PC-9 (cell line): Measurements from ENCODE around the gene YPEL2. TPM values are rescaled to one million over a fixed set of nuclear protein-coding genes. Genes with fewer than 3 reads are reported as not detected.

Source experiments
- BruUV-seq: library from RNA; stranded (reverse); fragments of 400-500 nt; replicated peaks from 2 replicates; lab custom pipeline; 2021; lab: Mats Ljungman, UMichigan
- CTCF ChIA-PET: fragments of 300-600 bp; sonication (Branson Sonifier 250); formaldehyde crosslinking; loops from one replicate; lab custom pipeline; 2022; ENCODE audit warnings: antibody characterized with exemption; lab: Charles Lee
- POLR2A ChIA-PET: fragments of 300-600 bp; sonication (Branson Sonifier 250); formaldehyde crosslinking; loops from one replicate; lab custom pipeline; 2022; ENCODE audit warnings: antibody characterized with exemption; ENCODE audit not compliant: unreplicated experiment; lab: Charles Lee
- DNase-seq, 2 experiments: peaks; one replicate each; pipeline versions ENCODE4 v3.0.0 to v3.0.0-alpha.2; 2015 to 2022; ENCODE audit warnings: mixed read lengths in 1 of 2
- H2AFZ ChIP-seq: fragments of 200-600 bp; sonication (generic); 2 replicates; pipeline ENCODE4 v1.8.1; 2017; ENCODE audit warnings: antibody characterized with exemption
- H3F3A ChIP-seq: fragments of 200-600 bp; sonication (generic); 2 replicates; pipeline ENCODE4 v1.8.1; 2017; ENCODE audit warnings: antibody characterized with exemption, mild to moderate bottlenecking, low read depth; ENCODE audit not compliant: insufficient read depth
- H3K27ac ChIP-seq: fragments of 200-600 bp; sonication (generic); 2 replicates; pipeline ENCODE4 v1.6.1; 2016; ENCODE audit warnings: mixed run types
- H3K27me3 ChIP-seq: fragments of 200-600 bp; sonication (generic); 2 replicates; pipeline ENCODE4 v1.6.1; 2016; ENCODE audit warnings: low read depth, mixed run types; ENCODE audit not compliant: insufficient read depth
- H3K36me3 ChIP-seq: fragments of 200-600 bp; sonication (generic); 2 replicates; pipeline ENCODE4 v1.6.1; 2016; ENCODE audit warnings: low read depth, mixed run types
- H3K4me1 ChIP-seq: fragments of 200-600 bp; sonication (generic); replicated peaks from 2 replicates; pipeline ENCODE4 v1.6.1; 2016; ENCODE audit warnings: mixed run types; ENCODE audit not compliant: insufficient read depth
- H3K4me2 ChIP-seq: fragments of 200-600 bp; sonication (generic); 2 replicates; pipeline ENCODE4 v1.6.1; 2017; ENCODE audit warnings: mixed run types
- H3K4me3 ChIP-seq: fragments of 200-600 bp; sonication (generic); 2 replicates; pipeline ENCODE4 v1.6.1; 2016; ENCODE audit warnings: mixed run types
- H3K79me2 ChIP-seq: fragments of 200-600 bp; sonication (generic); 2 replicates; pipeline ENCODE4 v1.6.1; 2017; ENCODE audit warnings: low read depth, mixed run types
- H3K9me2 ChIP-seq: fragments of 200-600 bp; sonication (generic); 2 replicates; pipeline ENCODE4 v1.8.1; 2017; ENCODE audit warnings: mild to moderate bottlenecking; ENCODE audit not compliant: insufficient read depth
- H3K9me3 ChIP-seq: fragments of 200-600 bp; sonication (generic); 2 replicates; pipeline ENCODE4 v1.8.1; 2016; ENCODE audit warnings: low read depth; ENCODE audit not compliant: insufficient read depth
- H4K20me1 ChIP-seq: fragments of 200-600 bp; sonication (generic); 2 replicates; pipeline ENCODE4 v1.8.1; 2017; ENCODE audit not compliant: insufficient read depth
- EZH2 ChIP-seq: fragments of 200-600 bp; sonication (generic); IDR thresholded peaks from 2 replicates; pipeline ENCODE4 v1.8.0; 2017; ENCODE audit warnings: antibody characterized with exemption, low read depth
- intact Hi-C: fragments of 100-400 bp; cut with micrococcal nuclease; formaldehyde crosslinking; loops from one replicate; pipeline ENCODE4 v1.10.0; 2022; ENCODE audit not compliant: unreplicated experiment
- total RNA-seq: library from RNA; stranded (reverse); gene quantifications from 2 replicates; pipeline ENCODE4 v1.2.3, GENCODE V29; 2021
- TF ChIP-seq, protein P1 (sequence below): fragments of 200-600 bp; sonication (generic); conservative IDR thresholded peaks from 2 replicates; pipeline ENCODE4 v1.6.1; 2017; ENCODE audit warnings: mixed run types, antibody characterized with exemption, mild to moderate bottlenecking, moderate library complexity

The YPEL2 gene
- total RNA-seq, 1 experiment from 2014 or later = 12.9 TPM

DNA sequence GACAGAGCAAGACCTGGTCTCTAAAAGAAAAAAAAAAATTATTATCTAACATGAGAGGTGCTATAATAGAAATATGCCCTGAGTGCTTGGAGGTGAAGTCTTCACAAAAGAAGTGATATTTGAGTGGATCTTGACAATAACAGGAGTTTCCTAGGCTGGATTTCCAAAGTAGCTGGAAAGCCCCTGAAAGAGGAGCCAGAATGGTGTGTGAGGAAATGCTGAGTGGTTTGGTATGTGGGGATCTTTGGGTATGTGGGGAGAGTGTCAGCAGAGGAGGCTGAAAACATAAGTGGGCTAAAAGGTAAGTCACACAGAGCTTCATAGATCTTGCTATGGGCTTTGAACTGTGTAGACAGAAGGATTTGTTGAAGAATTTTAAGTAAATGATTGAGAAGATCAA is 100.1 kb downstream of the YPEL2 start:
- H3K9me3 ChIP-seq = no peaks in the 10 kb centered on the region
- DNase-seq = no peak
- ChIA-PET CTCF (interaction anchor here (0.6 kb wide), 1 partner anchor 732 kb away, joined by 4 read pairs; no protein-coding TSS in a partner anchor), POLR2A (no interaction called here)
- H3K4me3 ChIP-seq = no peak overlapping the region
- BruUV-seq = no TSS peak
- no peaks in the 10 kb centered on the region for H3K79me2 ChIP-seq
- H3K4me2 ChIP-seq = no peak overlapping the region
- no peaks in the 10 kb centered on the region for H4K20me1 ChIP-seq
- peaks cover 34% of the 10 kb centered on the region for H3K4me1 ChIP-seq
- H3K9me2 ChIP-seq = no peaks in the 10 kb centered on the region
- intact Hi-C loops = no loop called here
- H3K27me3 ChIP-seq = no peaks in the 10 kb centered on the region
- no peak overlapping the region for H2AFZ ChIP-seq
- H3K36me3 ChIP-seq = no peaks in the 10 kb centered on the region
- no peak overlapping the region for H3K27ac ChIP-seq
- TF ChIP-seq, protein P1, sequence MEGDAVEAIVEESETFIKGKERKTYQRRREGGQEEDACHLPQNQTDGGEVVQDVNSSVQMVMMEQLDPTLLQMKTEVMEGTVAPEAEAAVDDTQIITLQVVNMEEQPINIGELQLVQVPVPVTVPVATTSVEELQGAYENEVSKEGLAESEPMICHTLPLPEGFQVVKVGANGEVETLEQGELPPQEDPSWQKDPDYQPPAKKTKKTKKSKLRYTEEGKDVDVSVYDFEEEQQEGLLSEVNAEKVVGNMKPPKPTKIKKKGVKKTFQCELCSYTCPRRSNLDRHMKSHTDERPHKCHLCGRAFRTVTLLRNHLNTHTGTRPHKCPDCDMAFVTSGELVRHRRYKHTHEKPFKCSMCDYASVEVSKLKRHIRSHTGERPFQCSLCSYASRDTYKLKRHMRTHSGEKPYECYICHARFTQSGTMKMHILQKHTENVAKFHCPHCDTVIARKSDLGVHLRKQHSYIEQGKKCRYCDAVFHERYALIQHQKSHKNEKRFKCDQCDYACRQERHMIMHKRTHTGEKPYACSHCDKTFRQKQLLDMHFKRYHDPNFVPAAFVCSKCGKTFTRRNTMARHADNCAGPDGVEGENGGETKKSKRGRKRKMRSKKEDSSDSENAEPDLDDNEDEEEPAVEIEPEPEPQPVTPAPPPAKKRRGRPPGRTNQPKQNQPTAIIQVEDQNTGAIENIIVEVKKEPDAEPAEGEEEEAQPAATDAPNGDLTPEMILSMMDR = no peak
- TF ChIP-seq EZH2 = no peak
- H3F3A ChIP-seq = peaks cover 18% of the 10 kb centered on the region; the same call in 1 of the 2 replicates

DNA sequence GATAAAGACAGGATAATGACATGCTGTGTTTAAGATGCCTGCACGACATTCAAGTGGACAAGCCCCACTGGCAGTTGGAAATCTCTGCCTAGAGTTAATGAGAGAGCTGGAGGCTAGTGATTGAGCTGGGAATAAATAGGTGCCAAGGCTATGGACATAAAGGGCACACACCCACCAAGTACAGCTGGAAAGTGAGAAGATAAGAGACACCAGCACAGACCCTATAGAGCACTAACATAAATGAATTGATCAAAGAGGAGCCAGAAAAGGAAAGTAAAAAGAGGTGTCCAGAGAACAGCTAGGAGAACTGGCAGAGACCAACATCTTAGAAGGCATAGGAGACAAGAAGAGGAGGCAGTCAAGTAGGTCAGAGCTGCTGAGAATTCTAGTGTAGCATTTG is 101.2 kb downstream of the YPEL2 start:
- Histone ChIP-seq H3K4me3 (no peak overlapping the region), H3K36me3 (no peaks in the 10 kb centered on the region), H3K4me2 (no peak overlapping the region), H3K4me1 (peaks cover 27% of the 10 kb centered on the region), H3K9me3 (no peaks in the 10 kb centered on the region), H4K20me1 (no peaks in the 10 kb centered on the region), H3K27ac (no peak overlapping the region), H3K79me2 (no peaks in the 10 kb centered on the region), H3F3A (peaks cover 18% of the 10 kb centered on the region; the same call in 1 of the 2 replicates), H2AFZ (no peak overlapping the region), H3K27me3 (no peaks in the 10 kb centered on the region), H3K9me2 (no peaks in the 10 kb centered on the region)
- intact Hi-C loops = no loop called here
- ChIA-PET CTCF (no interaction called here), POLR2A (no interaction called here)
- TF ChIP-seq, protein P1 = no peak
- TF ChIP-seq EZH2 = no peak
- DNase-seq = no peak
- no TSS peak for BruUV-seq

DNA sequence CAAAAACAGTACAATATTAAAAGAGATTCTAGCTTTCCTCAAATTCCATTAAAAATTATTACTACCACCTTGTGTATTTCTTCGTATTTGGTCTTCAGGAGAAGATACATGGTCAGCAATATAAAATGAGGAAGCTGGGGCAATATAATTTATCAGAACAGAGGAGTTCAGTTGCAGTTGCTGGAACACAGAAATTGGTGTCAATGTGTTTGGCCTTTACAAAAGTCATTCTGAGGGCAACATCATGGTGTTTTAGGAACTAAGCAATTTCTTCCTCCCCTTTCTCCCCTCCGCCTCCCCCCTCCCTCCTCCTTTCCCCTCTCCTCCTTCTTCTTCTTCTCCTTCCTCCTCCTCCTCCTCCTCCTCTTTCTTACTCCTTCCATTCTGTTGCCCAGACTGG is 102.1 kb downstream of the YPEL2 start:
- H3K27me3 ChIP-seq = no peaks in the 10 kb centered on the region
- no TSS peak for BruUV-seq
- no peaks in the 10 kb centered on the region for H3K36me3 ChIP-seq
- H2AFZ ChIP-seq = no peak overlapping the region
- H3K4me1 ChIP-seq = peaks cover 23% of the 10 kb centered on the region
- H3K9me3 ChIP-seq = no peaks in the 10 kb centered on the region
- no peak overlapping the region for H3K27ac ChIP-seq
- no peaks in the 10 kb centered on the region for H3K79me2 ChIP-seq
- H3K4me3 ChIP-seq = no peak overlapping the region
- no peak for DNase-seq
- peaks cover 18% of the 10 kb centered on the region; the same call in 1 of the 2 replicates for H3F3A ChIP-seq
- H3K9me2 ChIP-seq = no peaks in the 10 kb centered on the region
- TF ChIP-seq, protein P1 = no peak
- TF ChIP-seq EZH2 = no peak
- H4K20me1 ChIP-seq = no peaks in the 10 kb centered on the region
- H3K4me2 ChIP-seq = no peak overlapping the region
- intact Hi-C loops = no loop called here
- POLR2A ChIA-PET = no interaction called here
- CTCF ChIA-PET = no interaction called here
